HepG2 (cell line): ENCODE measurements around the gene EPB41L4A. TPM values are rescaled to one million over a fixed set of nuclear protein-coding genes. Genes with fewer than 3 reads are reported as not detected.

ENCODE experiments used
- ATAC-seq: fragments of 200-7000 bp; cut with Tn5 transposase; 3 replicates; pipeline ENCODE4 v1.9.1; 2020; ENCODE audit warnings: mild to moderate bottlenecking, moderate library complexity
- BruUV-seq: library from RNA; stranded (reverse); fragments of 400-500 nt; replicated peaks from 2 replicates; lab custom pipeline; 2021; lab: Mats Ljungman, UMichigan
- CTCF ChIA-PET: fragments of 300-600 bp; formaldehyde crosslinking; extraction: SDS; loops from one replicate; lab custom pipeline; 2021; ENCODE audit warnings: low total read pairs, inconsistent platforms, low intra/inter-chr PET ratio; lab: Yijun Ruan, JAX
- POLR2A ChIA-PET: fragments of 350-600 bp; sonication (Branson Sonifier 250); formaldehyde crosslinking; loops from one replicate; lab custom pipeline; 2020; ENCODE audit warnings: antibody characterized with exemption, inconsistent platforms; lab: Yijun Ruan, JAX
- DNase-seq: peaks from one replicate; pipeline ENCODE4 v3.0.0-alpha.2; 2015; ENCODE audit warnings: low spot score
- FAIRE-seq: peaks from 3 replicates; lab custom pipeline; 2011; peaks lifted over from hg19 to GRCh38; lab: Jason Lieb, UNC
- H2AFZ ChIP-seq: one replicate; pipeline ENCODE4 v1.6.1; 2011; ENCODE audit warnings: low read length, inconsistent platforms
- H3K27ac ChIP-seq: fragments of 300-600 bp; 3 replicates; pipeline ENCODE4 v1.8.0; 2011; ENCODE audit warnings: mixed run types, mild to moderate bottlenecking, mixed read lengths, low read length, inconsistent platforms; ENCODE audit not compliant: insufficient read depth; ENCODE audit errors: extremely low read length
- H3K27me3 ChIP-seq, 2 experiments: fragments of 200-600 bp in 1 of 2; 2 replicates in 1 of 2; 3 replicates in 1 of 2; pipeline versions ENCODE4 v1.6.0 to v1.8.0; 2011; ENCODE audit warnings: low read length in 2 of 2, mild to moderate bottlenecking in 2 of 2, moderate library complexity in 2 of 2, inconsistent platforms in 1 of 2; ENCODE audit not compliant: insufficient read depth in 2 of 2, control insufficient read depth in 1 of 2
- H3K36me3 ChIP-seq, 2 experiments: fragments of 200-600 bp in 1 of 2; replicated peaks in 1 of 2; 2 replicates in 1 of 2; 3 replicates in 1 of 2; pipeline versions ENCODE4 v1.5.1 to v1.8.0; 2011; ENCODE audit warnings: low read length in 2 of 2, inconsistent platforms in 1 of 2; ENCODE audit not compliant: insufficient read depth in 2 of 2, control insufficient read depth in 1 of 2
- H3K4me1 ChIP-seq: 2 replicates; pipeline ENCODE4 v1.5.1; 2012; ENCODE audit warnings: low read length, inconsistent platforms; ENCODE audit not compliant: insufficient read depth
- H3K4me2 ChIP-seq: 2 replicates; pipeline ENCODE4 v1.6.0; 2011; ENCODE audit warnings: low read depth, low read length, inconsistent platforms
- H3K4me3 ChIP-seq, 3 experiments: fragments of 200-600 bp in 1 of 3; sonication (generic), shearing (Covaris generic) in 1 of 3; replicated peaks in 1 of 3; 2 replicates each; pipeline ENCODE4 v1.5.1; 2011 to 2016; ENCODE audit warnings: low read length in 3 of 3, inconsistent platforms in 2 of 3, low read depth in 2 of 3, mild to moderate bottlenecking in 2 of 3, control low read depth in 1 of 3, mixed read lengths in 1 of 3; ENCODE audit not compliant: insufficient read depth in 1 of 3
- H3K79me2 ChIP-seq: one replicate; pipeline ENCODE4 v1.6.1; 2011; ENCODE audit warnings: low read length, inconsistent platforms; ENCODE audit not compliant: insufficient read depth
- H3K9ac ChIP-seq: 2 replicates; pipeline ENCODE4 v1.6.0; 2011; ENCODE audit warnings: mild to moderate bottlenecking, low read depth, low read length, inconsistent platforms; ENCODE audit not compliant: insufficient read depth
- H3K9me3 ChIP-seq: 2 replicates; pipeline ENCODE4 v1.5.1; 2012; ENCODE audit warnings: mild to moderate bottlenecking, low read length
- H4K20me1 ChIP-seq: 2 replicates; pipeline ENCODE4 v1.6.0; 2011; ENCODE audit warnings: inconsistent platforms, mild to moderate bottlenecking, low read length, moderate library complexity; ENCODE audit not compliant: insufficient read depth
- KDM3A ChIP-seq: IDR thresholded peaks from 2 replicates; pipeline ENCODE4 v1.6.1; 2018; ENCODE audit warnings: low read depth, missing compliant biosample characterization
- MEIS1 ChIP-seq: sonication (generic); formaldehyde crosslinking; IDR thresholded peaks from 2 replicates; pipeline ENCODE4 v1.9.0; 2021; ENCODE audit warnings: mild to moderate bottlenecking, missing genetic modification reagents, moderate library complexity, borderline replicate concordance
- PCBP2 ChIP-seq: fragments of 200-400 bp; formaldehyde crosslinking; optimal IDR thresholded peaks from 2 replicates; pipeline ENCODE3; 2018; ENCODE audit warnings: low read length, low read depth; ENCODE audit not compliant: poor library complexity, severe bottlenecking
- SCMH1 ChIP-seq: sonication (generic); formaldehyde crosslinking; IDR thresholded peaks from 2 replicates; pipeline ENCODE4 v1.9.0; 2021; ENCODE audit warnings: missing genetic modification reagents, mild to moderate bottlenecking, borderline replicate concordance
- ZNF441 ChIP-seq: sonication (generic); formaldehyde crosslinking; IDR thresholded peaks from 2 replicates; pipeline ENCODE4 v1.7.0; 2021; ENCODE audit warnings: missing genetic modification reagents, borderline replicate concordance
- whole genome bisulfite sequencing: methylation state at CpG from one replicate; pipeline ENCODE4 v1.1.6; 2017; ENCODE audit warnings: low lambda C conversion rate; 5-methylcytosine and 5-hydroxymethylcytosine counted together
- in situ Hi-C: cut with HindIII; loops from 2 replicates; pipeline ENCODE4 v1.10.0; 2017; ENCODE audit warnings: low pct_unique_long_range_greater_than_20kb; ENCODE audit not compliant: extremely low pct_ligation_motif_present
- intact Hi-C: fragments of 100-400 bp; cut with micrococcal nuclease; formaldehyde crosslinking; loops from one replicate; pipeline ENCODE4 v1.10.0; 2022; ENCODE audit not compliant: unreplicated experiment
- polyA plus RNA-seq, 8 experiments: library from polyadenylated mRNA; depleted of rRNA in 3 of 8; stranded (reverse) in 7 of 8; unstranded in 1 of 8; fragments of >200 nt; fragmentation: Illumina TruSeq in 4 of 8; extraction: Trizol in 4 of 8; gene quantifications; 2 replicates each; pipeline versions ENCODE4 v1.2.1 to v1.2.3, GENCODE V29; 2011 to 2016; ENCODE audit warnings: low read depth in 4 of 8, missing spikeins in 1 of 8, mixed read lengths in 1 of 8; ENCODE audit not compliant: insufficient read depth in 1 of 8
- total RNA-seq, 5 experiments: library from RNA; depleted of rRNA; stranded (reverse); fragments of >200 nt; fragmentation: Illumina TruSeq; extraction: Trizol; gene quantifications; 2 replicates each; pipeline ENCODE4 v1.2.3, GENCODE V29; 2016; ENCODE audit warnings: low read depth in 1 of 5
- TF ChIP-seq, protein P1 (sequence below): sonication (generic); formaldehyde crosslinking; IDR thresholded peaks from 2 replicates; pipeline ENCODE4 v1.8.1; 2022; ENCODE audit warnings: low read depth, mild to moderate bottlenecking, missing genetic modification reagents
- TF ChIP-seq, protein P2 (sequence below): sonication (generic); formaldehyde crosslinking; conservative IDR thresholded peaks from 2 replicates; pipeline ENCODE4 v1.4.0; 2020; ENCODE audit warnings: mild to moderate bottlenecking, missing genetic modification reagents, moderate library complexity
- TF ChIP-seq, protein P3 (sequence below): sonication (generic); formaldehyde crosslinking; IDR thresholded peaks from 2 replicates; pipeline ENCODE4 v1.4.0; 2020; ENCODE audit warnings: mild to moderate bottlenecking, missing genetic modification reagents

EPB41L4A gene
- total and polyA plus RNA-seq, 2 of the 13 experiments (the other 11 are each of a cell fraction or from before 2014, with no cell fraction given), result 0.07 TPM; not detected in 1

DNA sequence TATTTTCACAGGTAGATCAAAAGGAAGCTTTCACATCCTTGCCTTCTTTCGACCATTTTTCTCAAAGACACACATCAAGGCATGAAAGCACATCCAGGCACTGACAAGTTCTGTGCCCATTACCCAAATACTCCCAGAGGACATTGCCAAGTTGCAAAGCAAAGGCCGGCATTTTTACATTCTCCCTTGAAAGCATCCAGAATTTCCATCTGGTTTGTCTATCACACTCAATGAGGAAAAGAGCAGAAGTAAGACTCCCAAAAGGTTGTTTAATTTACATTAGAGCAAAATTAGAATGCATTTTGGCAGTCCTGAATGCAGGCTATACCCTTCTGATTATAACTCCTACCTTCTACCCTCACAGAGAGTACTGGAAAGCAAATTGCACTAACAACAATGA lies 160.5 kb downstream of the EPB41L4A start:
- no peak overlapping the region for H2AFZ ChIP-seq
- no peaks in the 10 kb centered on the region for H3K9me3 ChIP-seq
- WGBS, result 28% methylated on average over 2 of the region's 2 CpGs
- ATAC-seq (no peak), FAIRE-seq (no peak), DNase-seq (no peak)
- H3K27ac ChIP-seq, result no peak overlapping the region
- no peaks in the 10 kb centered on the region for H3K79me2 ChIP-seq
- TF ChIP-seq PCBP2, result no peak
- no peak for TF ChIP-seq SCMH1 (CRISPR knock-in tag)
- TF ChIP-seq, protein P1, sequence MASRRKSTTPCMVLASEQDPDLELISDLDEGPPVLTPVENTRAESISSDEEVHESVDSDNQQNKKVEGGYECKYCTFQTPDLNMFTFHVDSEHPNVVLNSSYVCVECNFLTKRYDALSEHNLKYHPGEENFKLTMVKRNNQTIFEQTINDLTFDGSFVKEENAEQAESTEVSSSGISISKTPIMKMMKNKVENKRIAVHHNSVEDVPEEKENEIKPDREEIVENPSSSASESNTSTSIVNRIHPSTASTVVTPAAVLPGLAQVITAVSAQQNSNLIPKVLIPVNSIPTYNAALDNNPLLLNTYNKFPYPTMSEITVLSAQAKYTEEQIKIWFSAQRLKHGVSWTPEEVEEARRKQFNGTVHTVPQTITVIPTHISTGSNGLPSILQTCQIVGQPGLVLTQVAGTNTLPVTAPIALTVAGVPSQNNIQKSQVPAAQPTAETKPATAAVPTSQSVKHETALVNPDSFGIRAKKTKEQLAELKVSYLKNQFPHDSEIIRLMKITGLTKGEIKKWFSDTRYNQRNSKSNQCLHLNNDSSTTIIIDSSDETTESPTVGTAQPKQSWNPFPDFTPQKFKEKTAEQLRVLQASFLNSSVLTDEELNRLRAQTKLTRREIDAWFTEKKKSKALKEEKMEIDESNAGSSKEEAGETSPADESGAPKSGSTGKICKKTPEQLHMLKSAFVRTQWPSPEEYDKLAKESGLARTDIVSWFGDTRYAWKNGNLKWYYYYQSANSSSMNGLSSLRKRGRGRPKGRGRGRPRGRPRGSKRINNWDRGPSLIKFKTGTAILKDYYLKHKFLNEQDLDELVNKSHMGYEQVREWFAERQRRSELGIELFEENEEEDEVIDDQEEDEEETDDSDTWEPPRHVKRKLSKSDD (CRISPR knock-in tag), result no peak
- TF ChIP-seq, protein P2, sequence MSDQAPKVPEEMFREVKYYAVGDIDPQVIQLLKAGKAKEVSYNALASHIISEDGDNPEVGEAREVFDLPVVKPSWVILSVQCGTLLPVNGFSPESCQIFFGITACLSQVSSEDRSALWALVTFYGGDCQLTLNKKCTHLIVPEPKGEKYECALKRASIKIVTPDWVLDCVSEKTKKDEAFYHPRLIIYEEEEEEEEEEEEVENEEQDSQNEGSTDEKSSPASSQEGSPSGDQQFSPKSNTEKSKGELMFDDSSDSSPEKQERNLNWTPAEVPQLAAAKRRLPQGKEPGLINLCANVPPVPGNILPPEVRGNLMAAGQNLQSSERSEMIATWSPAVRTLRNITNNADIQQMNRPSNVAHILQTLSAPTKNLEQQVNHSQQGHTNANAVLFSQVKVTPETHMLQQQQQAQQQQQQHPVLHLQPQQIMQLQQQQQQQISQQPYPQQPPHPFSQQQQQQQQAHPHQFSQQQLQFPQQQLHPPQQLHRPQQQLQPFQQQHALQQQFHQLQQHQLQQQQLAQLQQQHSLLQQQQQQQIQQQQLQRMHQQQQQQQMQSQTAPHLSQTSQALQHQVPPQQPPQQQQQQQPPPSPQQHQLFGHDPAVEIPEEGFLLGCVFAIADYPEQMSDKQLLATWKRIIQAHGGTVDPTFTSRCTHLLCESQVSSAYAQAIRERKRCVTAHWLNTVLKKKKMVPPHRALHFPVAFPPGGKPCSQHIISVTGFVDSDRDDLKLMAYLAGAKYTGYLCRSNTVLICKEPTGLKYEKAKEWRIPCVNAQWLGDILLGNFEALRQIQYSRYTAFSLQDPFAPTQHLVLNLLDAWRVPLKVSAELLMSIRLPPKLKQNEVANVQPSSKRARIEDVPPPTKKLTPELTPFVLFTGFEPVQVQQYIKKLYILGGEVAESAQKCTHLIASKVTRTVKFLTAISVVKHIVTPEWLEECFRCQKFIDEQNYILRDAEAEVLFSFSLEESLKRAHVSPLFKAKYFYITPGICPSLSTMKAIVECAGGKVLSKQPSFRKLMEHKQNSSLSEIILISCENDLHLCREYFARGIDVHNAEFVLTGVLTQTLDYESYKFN (CRISPR knock-in tag), result no peak
- TF ChIP-seq MEIS1 (CRISPR knock-in tag), result no peak
- no peak for TF ChIP-seq ZNF441 (CRISPR knock-in tag)
- no peak for TF ChIP-seq KDM3A
- TF ChIP-seq, protein P3, sequence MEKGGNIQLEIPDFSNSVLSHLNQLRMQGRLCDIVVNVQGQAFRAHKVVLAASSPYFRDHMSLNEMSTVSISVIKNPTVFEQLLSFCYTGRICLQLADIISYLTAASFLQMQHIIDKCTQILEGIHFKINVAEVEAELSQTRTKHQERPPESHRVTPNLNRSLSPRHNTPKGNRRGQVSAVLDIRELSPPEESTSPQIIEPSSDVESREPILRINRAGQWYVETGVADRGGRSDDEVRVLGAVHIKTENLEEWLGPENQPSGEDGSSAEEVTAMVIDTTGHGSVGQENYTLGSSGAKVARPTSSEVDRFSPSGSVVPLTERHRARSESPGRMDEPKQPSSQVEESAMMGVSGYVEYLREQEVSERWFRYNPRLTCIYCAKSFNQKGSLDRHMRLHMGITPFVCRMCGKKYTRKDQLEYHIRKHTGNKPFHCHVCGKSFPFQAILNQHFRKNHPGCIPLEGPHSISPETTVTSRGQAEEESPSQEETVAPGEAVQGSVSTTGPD (CRISPR knock-in tag), result no peak
- POLR2A ChIA-PET, result no interaction called here
- no TSS peak for BruUV-seq
- no peaks in the 10 kb centered on the region; a peak in 2 of 5 replicates for H3K27me3 ChIP-seq
- H3K4me2 ChIP-seq, result no peak overlapping the region
- H4K20me1 ChIP-seq, result no peaks in the 10 kb centered on the region
- no peak overlapping the region for H3K4me3 ChIP-seq
- CTCF ChIA-PET, result no interaction called here
- H3K36me3 ChIP-seq, result no peaks in the 10 kb centered on the region
- H3K4me1 ChIP-seq, result no peaks in the 10 kb centered on the region
- in situ Hi-C loops (no loop called here), intact Hi-C loops (no loop called here)
- no peak overlapping the region for H3K9ac ChIP-seq
